Left hindlimb (tissue), 1 donor: ENCODE measurements around the gene KCNIP2.
A peak's percentile ranks its signal among the peaks of the same experiment; 100 is the strongest.

ENCODE experiments used
- DNase-seq: peaks from one replicate; pipeline ENCODE4 v3.0.0-alpha.2; 2018

KCNIP2 gene

DNA sequence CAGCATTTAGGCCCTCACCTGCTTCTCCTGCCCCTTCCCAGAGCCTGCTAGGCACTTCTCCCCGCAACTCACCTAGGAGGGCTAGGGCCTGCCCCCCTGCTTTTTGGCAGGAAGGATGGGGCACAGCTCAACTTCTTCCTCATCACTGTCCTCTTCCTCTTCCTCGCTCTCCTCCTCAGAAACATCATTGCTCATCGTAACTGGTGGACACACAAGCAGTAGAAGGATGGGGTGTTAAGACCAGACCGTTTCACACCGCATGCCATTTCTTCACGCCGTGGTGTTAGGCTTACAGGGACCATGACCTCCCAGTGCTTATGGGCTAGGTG is 62.0 kb downstream of the KCNIP2 start:
- DNase-seq: no peak

DNA sequence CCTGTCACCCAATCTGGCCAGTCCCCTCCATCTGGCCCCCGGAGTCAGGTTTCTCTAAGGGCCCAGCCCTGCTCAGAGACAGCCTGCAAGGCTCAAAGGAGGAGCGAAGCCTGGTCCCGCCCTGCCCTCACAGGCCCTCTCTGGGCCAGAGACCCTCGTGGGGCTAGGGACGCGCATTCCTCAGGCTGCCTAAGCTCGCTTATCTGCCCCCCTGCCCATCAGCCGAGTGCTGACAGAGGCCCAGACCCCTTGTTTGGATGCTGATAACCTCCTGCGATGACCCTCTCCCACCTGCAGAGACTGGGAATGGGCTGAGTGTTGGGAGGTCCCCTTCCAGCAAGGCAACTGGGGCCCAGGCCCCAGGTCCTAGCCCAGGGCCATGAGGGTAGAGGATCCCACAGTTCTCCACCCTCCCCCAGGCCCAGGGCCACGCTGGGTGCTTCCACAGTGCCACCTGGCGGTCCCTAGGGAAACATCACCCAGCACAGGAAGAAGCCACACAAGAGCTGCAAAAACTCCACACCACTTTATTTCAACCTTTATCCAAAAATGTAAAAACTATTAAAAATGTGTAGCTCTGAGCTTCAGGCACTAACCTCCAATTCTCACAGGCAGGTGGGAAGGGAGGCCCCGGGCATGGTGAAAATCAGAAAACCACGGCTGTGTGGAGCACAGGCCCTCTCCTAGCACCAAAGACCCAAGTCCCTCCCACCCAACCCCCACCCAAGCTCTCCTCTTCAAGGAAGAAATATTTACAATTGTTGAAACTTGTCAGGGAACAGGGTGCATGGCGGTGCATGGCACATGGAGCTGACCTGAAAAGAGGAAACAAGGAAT is 62.6 kb downstream of the KCNIP2 start:
- no peak for DNase-seq

DNA sequence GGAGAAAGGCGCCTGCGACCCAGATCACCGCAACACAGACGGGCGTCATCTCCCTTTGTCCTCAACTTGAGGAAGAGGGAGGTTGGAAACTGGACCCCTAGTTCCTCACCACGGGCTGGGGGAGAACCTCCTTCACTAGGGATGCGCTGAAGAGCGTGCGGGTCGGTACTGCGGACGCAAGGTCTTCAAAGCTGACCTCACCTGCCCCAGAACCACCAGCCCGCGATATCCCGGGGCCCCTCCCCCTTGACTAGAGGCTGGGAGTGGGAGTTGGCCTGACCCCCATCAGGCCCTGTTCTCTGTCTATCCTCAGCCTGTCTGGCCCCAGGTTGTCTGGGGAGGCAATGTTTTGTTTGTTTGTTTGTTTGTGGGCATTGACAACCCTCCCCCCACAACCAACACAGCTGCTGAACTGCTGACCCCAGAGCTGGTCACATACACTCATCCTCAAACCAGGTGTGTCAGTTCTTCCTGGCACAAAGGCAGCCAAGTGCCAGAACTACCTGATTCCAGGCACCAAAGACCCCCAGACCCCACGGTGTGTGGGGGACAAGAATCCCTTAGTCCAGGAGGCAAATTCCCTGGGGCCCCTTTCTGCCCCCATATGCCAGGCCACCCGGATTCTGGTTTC is 63.3 kb downstream of the KCNIP2 start:
- DNase-seq: no peak

- peak; percentile 73 for DNase-seq
These were observed 63.9 kb downstream of the KCNIP2 start for GRCh38 chr10:101779544-101780186.

- no peak for DNase-seq
These were observed 64.6 kb downstream of the KCNIP2 start for GRCh38 chr10:101778781-101779543.

GRCh38 chr10:101778151-101778780 is 65.3 kb downstream of the KCNIP2 start:
- DNase-seq: no peak

- no peak for DNase-seq
These were observed 65.9 kb downstream of the KCNIP2 start for GRCh38 chr10:101777619-101778145.

DNA sequence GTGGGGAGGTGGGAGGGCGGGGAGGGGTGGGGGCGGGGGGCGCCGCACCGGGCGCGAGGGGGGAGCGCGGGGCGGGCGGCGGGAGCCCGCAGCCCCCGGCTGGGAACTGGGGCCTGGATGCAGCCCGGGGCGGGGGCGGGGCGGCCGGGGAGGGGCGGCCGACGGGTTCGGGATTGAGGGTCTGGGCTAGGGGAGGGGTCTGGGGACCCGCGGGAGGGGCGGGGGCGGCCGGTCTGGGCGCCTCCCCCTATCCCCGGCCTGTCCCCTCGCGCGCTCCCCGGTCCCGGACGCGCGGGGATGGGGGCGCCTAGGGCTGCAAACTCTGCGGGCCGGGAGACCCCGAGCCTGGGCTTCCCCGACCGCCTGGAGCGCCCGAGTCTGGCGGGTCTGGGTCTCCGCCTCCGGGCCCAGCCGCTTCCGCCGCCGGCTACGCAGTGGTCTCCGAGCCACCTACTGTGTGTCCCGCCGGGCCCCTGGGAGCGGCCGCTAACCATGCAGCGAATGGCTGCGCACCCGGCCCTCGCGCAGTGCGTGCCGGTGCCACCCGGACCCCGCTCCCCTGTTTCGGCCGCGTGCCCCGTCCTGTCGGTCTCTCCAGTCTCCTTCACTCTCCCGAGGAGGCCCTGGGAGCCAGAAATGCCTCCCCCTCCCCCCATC is 67.3 kb downstream of the KCNIP2 start:
- no peak for DNase-seq
